Breast epithelium (tissue), 4 donors: ENCODE data around the gene DES. TPM values are rescaled to one million over a fixed set of nuclear protein-coding genes. Genes with fewer than 3 reads are reported as not detected.

ENCODE experiments used
- DNase-seq, 2 donors: peaks; one replicate each; pipeline ENCODE4 v3.0.0-alpha.2; 2019; ENCODE audit warnings: low spot score in 2 of 2
- H3K27ac ChIP-seq, 2 donors: fragments of 200-600 bp; sonication (generic) in 1 of 2; one replicate each; pipeline ENCODE4 v1.5.1; 2016 to 2019; ENCODE audit warnings: mild to moderate bottlenecking in 1 of 2
- H3K27me3 ChIP-seq, 2 donors: fragments of 200-600 bp; sonication (generic) in 1 of 2; one replicate each; pipeline versions ENCODE4 v1.5.1 to v1.6.0; 2017 to 2019; ENCODE audit warnings: control low read depth in 1 of 2, mild to moderate bottlenecking in 1 of 2
- H3K36me3 ChIP-seq: fragments of 200-600 bp; one replicate; pipeline ENCODE4 v1.5.1; 2019
- H3K4me1 ChIP-seq, 2 donors: fragments of 200-600 bp; sonication (generic); one replicate each; pipeline ENCODE4 v1.5.1; 2016 to 2019; ENCODE audit warnings: control low read depth in 1 of 2
- H3K4me3 ChIP-seq, 3 donors: fragments of 200-600 bp; sonication (generic); 1 replicate in 2 of 3; 2 replicates in 1 of 3; pipeline ENCODE4 v1.5.1; 2016 to 2019; ENCODE audit warnings: mild to moderate bottlenecking in 3 of 3, moderate library complexity in 2 of 3
- H3K9me3 ChIP-seq, 2 donors: fragments of 200-600 bp; sonication (generic) in 1 of 2; one replicate each; pipeline ENCODE4 v1.5.1; 2016 to 2019; ENCODE audit warnings: control low read depth in 1 of 2
- CTCF ChIP-seq, 3 donors: fragments of 450-650 bp; IDR thresholded peaks; one replicate each; pipeline ENCODE4 v1.5.1; 2016 to 2017; ENCODE audit warnings: antibody characterized with exemption in 3 of 3, mild to moderate bottlenecking in 3 of 3, moderate library complexity in 3 of 3
- POLR2A ChIP-seq: fragments of 450-650 bp; IDR thresholded peaks from one replicate; pipeline ENCODE4 v1.6.1; 2016; ENCODE audit warnings: antibody characterized with exemption, mild to moderate bottlenecking, moderate library complexity
- POLR2AphosphoS5 ChIP-seq, 3 donors: sonication (generic); formaldehyde crosslinking; IDR thresholded peaks; one replicate each; pipeline ENCODE4 v1.6.1; 2017; ENCODE audit warnings: antibody characterized with exemption in 3 of 3
- intact Hi-C: fragments of 100-400 bp; cut with DNase I; formaldehyde crosslinking; loops from one replicate; pipeline ENCODE4 v1.15.1; 2023; ENCODE audit warnings: low total_unique reads
- total RNA-seq, 3 donors: library from RNA; depleted of rRNA; stranded (reverse); fragments of >200 nt; gene quantifications; one replicate each; pipeline ENCODE4 v1.1.0, GENCODE V29; 2016

Gene DES
- total RNA-seq, 3 donors from 2014 or later: 17.1 to 29.6 (median 29.5) TPM

GRCh38 chr2:219437141-219437540 lies 19.0 kb downstream of the DES start:
- H3K9me3 ChIP-seq: no peaks in the 10 kb centered on the region
- intact Hi-C loops: no loop called here
- peaks cover 0 to 17% of the 10 kb centered on the region in 2 donors for H3K27me3 ChIP-seq
- H3K4me3 ChIP-seq: no peak overlapping the region
- H3K27ac ChIP-seq: peak overlapping the region in 1 of 2 donors; percentile 7
- TF ChIP-seq CTCF (IDR thresholded peaks at IDR 0.05) (no peak), POLR2A (no peak), POLR2AphosphoS5 (IDR thresholded peaks at IDR 0.05) (no peak)
- no peaks in the 10 kb centered on the region for H3K4me1 ChIP-seq
- no peaks in the 10 kb centered on the region for H3K36me3 ChIP-seq
- no peak for DNase-seq

GRCh38 chr2:219437690-219438206 lies 19.6 kb downstream of the DES start:
- no peak for TF ChIP-seq CTCF (IDR thresholded peaks at IDR 0.05)
- no peak for TF ChIP-seq POLR2AphosphoS5 (IDR thresholded peaks at IDR 0.05)
- no peak for TF ChIP-seq POLR2A
- DNase-seq: no peak
- Histone ChIP-seq H3K36me3 (no peaks in the 10 kb centered on the region), H3K27me3 (peaks cover 0 to 17% of the 10 kb centered on the region in 2 donors), H3K4me3 (no peak overlapping the region), H3K9me3 (no peaks in the 10 kb centered on the region), H3K27ac (peak overlapping the region in 1 of 2 donors; percentile 7), H3K4me1 (no peaks in the 10 kb centered on the region)
- intact Hi-C loops: no loop called here

- no peak for TF ChIP-seq CTCF (IDR thresholded peaks at IDR 0.05)
- no peak for TF ChIP-seq POLR2AphosphoS5 (IDR thresholded peaks at IDR 0.05)
- TF ChIP-seq POLR2A: no peak
- H3K4me3 ChIP-seq: no peak overlapping the region
- no peak overlapping the region for H3K27ac ChIP-seq
- no peaks in the 10 kb centered on the region for H3K9me3 ChIP-seq
- intact Hi-C loops: no loop called here
- no peaks in the 10 kb centered on the region for H3K36me3 ChIP-seq
- peaks cover 0 to 17% of the 10 kb centered on the region in 2 donors for H3K27me3 ChIP-seq
- no peak for DNase-seq
- no peaks in the 10 kb centered on the region for H3K4me1 ChIP-seq
These were observed 20.3 kb downstream of the DES start for GRCh38 chr2:219438453-219438852.

- no peaks in the 10 kb centered on the region for H3K4me1 ChIP-seq
- no peaks in the 10 kb centered on the region for H3K9me3 ChIP-seq
- TF ChIP-seq CTCF (IDR thresholded peaks at IDR 0.05) (no peak), POLR2AphosphoS5 (IDR thresholded peaks at IDR 0.05) (no peak), POLR2A (no peak)
- H3K4me3 ChIP-seq: no peak overlapping the region
- no peak overlapping the region for H3K27ac ChIP-seq
- DNase-seq: no peak
- H3K36me3 ChIP-seq: no peaks in the 10 kb centered on the region
- peaks cover 0 to 15% of the 10 kb centered on the region in 2 donors for H3K27me3 ChIP-seq
- intact Hi-C loops: no loop called here
These were observed 21.3 kb downstream of the DES start for GRCh38 chr2:219439506-219439905.

GRCh38 chr2:219440388-219441256 lies 22.4 kb downstream of the DES start:
- Histone ChIP-seq H3K9me3 (no peaks in the 10 kb centered on the region), H3K27me3 (peaks cover 0 to 4% of the 10 kb centered on the region in 2 donors), H3K4me3 (peak overlapping the region in 1 of 3 donors; percentile 89), H3K27ac (peak overlapping the region; percentile 79 to 86), H3K4me1 (no peaks in the 10 kb centered on the region), H3K36me3 (no peaks in the 10 kb centered on the region)
- TF ChIP-seq POLR2A (no peak), POLR2AphosphoS5 (IDR thresholded peaks at IDR 0.05) (no peak), CTCF (IDR thresholded peaks at IDR 0.05) (no peak)
- intact Hi-C loops: no loop called here
- no peak for DNase-seq
